ENCODE measurements around the gene GATA2. TPM values are rescaled to one million over a fixed set of nuclear protein-coding genes. Genes with fewer than 3 reads are reported as not detected.

GATA2 gene
- total RNA-seq, 1 donor from 2014 or later, result 11.0 TPM

DNA sequence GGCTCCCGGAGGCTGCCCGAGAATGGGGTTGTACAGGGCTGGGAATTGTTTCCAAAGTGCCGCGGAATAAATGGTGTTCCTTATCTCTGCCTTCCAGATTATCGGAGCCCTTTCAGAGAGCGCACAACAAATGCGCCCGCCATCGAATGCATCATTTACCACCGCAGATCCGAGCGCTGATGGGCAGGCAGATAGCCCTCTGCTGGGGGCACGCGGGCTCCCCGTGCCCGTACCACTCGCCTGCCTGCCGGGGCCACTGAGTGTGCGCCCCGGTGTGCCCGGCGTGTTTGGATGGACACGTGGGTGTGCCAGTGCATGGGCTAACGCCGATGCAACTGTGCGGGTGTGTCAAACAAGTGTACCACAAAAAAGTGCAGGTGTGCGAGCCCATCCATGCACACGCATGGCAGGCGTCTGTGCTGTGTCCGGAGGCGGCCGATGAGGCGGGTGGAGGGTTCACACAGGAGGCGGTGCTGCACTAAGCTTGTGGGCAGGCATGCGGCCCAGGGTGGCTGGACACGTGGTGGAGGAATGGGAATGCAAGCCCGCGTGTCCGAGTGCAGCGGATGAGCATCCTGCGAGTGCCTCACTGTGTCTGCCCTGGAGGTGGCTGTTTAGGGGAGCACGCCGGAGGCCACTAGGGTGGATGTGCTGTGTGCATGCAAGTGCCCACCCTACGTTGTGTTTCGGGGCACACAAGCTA, 3.8 kb upstream of the GATA2 start:
- no peak for DNase-seq
- intact Hi-C loops (cut with micrococcal nuclease), result loop anchor here (5.0 to 10.0 kb wide), 2 partner anchors 69 to 322 kb away; no protein-coding TSS in a partner anchor
- H3K36me3 ChIP-seq, result no peaks in the 10 kb centered on the region
- no peak for TF ChIP-seq CTCF (IDR thresholded peaks at IDR 0.05; ENCODE audit: borderline replicate concordance)
- no peaks in the 10 kb centered on the region for H3K9me3 ChIP-seq (replicated peaks)
- H3K27me3 ChIP-seq (ENCODE audit: low read depth), result peaks cover 98% of the 10 kb centered on the region
- no peak overlapping the region for H3K27ac ChIP-seq (replicated peaks)
- peak overlapping the region; percentile 70 for H3K4me3 ChIP-seq
- H3K4me1 ChIP-seq, result peaks cover 37% of the 10 kb centered on the region

DNA sequence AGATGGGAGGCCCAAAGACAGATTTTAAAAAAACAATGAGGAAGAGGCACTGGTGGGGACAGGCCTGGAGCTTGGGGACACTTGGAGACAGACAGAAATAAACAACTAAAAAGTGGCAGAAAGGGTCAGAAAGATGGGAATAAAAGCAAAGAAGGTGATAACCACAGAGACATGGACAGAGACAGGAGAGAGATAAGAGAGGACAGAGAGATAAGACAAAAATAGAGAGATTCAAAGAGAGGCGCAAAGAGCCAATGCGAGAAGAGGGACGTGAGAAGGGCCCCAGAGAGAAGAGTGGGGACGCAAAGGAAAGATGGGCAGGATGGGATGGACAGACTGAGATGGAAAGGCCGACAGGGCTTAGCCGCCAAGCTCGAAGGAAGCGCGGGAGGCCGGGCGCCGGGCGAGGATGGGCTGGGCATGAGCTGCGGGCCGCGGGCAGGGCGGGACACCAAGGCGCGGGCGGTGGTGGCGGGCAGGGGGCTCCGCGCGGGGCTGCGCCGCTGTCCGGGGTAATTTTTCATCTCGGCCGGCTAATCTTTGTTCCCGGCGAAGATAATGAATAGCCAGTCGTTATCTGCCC, 3.1 kb upstream of the GATA2 start:
- no peaks in the 10 kb centered on the region for H3K36me3 ChIP-seq
- no peaks in the 10 kb centered on the region for H3K9me3 ChIP-seq (replicated peaks)
- peaks cover 44% of the 10 kb centered on the region for H3K4me1 ChIP-seq
- H3K27ac ChIP-seq (replicated peaks), result no peak overlapping the region
- intact Hi-C loops (cut with micrococcal nuclease), result loop anchor here (5.0 to 10.0 kb wide), 2 partner anchors 69 to 321 kb away; no protein-coding TSS in a partner anchor
- DNase-seq, result no peak
- no peak overlapping the region for H3K4me3 ChIP-seq
- no peak for TF ChIP-seq CTCF (IDR thresholded peaks at IDR 0.05; ENCODE audit: borderline replicate concordance)
- H3K27me3 ChIP-seq (ENCODE audit: low read depth), result peaks cover 98% of the 10 kb centered on the region

DNA sequence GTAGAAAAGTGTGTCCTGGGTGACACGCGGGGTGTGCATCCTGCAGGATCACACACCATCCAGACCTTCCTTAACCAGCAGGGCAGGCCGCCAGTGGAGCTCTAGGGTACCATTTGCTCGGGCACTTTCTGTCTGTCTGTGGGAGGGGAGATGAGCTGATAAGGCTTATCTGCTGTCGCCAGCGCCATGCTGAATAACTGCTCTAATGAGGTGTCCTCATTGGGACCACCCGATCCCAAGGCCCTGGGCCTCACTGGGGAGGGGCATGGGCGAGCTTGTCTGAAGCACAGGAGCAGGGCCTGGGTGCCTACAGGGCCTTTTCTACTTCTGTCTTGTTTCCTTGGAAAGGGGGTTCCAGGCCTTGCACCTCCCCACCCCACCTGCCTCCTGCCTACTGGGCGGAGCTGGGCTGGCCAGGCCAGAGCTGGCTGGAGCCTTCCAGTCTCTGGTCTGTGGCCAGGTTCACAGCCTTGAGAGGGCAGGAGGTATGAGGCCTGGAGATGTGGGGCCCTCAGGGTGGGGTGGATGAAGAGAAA, 2.5 kb upstream of the GATA2 start:
- Histone ChIP-seq H3K36me3 (no peaks in the 10 kb centered on the region), H3K4me3 (no peak overlapping the region), H3K4me1 (peaks cover 50% of the 10 kb centered on the region), H3K27me3 (ENCODE audit: low read depth) (peaks cover 98% of the 10 kb centered on the region), H3K27ac (replicated peaks) (no peak overlapping the region), H3K9me3 (replicated peaks) (no peaks in the 10 kb centered on the region)
- no peak for TF ChIP-seq CTCF (IDR thresholded peaks at IDR 0.05; ENCODE audit: borderline replicate concordance)
- no peak for DNase-seq
- intact Hi-C loops (cut with micrococcal nuclease), result loop anchor here (5.0 to 10.0 kb wide), 2 partner anchors 68 to 321 kb away; no protein-coding TSS in a partner anchor

DNA sequence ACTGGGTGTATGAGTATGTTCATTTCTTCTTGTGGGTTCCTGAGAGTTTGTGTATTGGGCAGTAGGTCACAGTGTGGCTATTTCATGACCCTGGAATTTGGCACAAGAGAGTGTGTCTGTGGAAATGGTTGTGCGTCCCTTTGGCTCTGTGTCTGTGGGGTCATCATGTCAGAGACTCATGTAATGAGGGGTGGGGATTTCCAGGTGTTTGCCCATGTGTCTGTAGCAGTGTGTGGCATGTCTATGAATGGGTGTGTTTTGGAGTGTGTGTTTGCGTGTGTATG, 1.3 kb upstream of the GATA2 start:
- Histone ChIP-seq H3K36me3 (no peaks in the 10 kb centered on the region), H3K4me1 (peaks cover 62% of the 10 kb centered on the region), H3K9me3 (replicated peaks) (no peaks in the 10 kb centered on the region), H3K4me3 (no peak overlapping the region), H3K27ac (replicated peaks) (no peak overlapping the region), H3K27me3 (ENCODE audit: low read depth) (peaks cover 98% of the 10 kb centered on the region)
- intact Hi-C loops (cut with micrococcal nuclease), result loop anchor here (10.0 kb wide), 1 partner anchor 320 kb away; no protein-coding TSS in a partner anchor
- TF ChIP-seq CTCF (IDR thresholded peaks at IDR 0.05; ENCODE audit: borderline replicate concordance), result no peak
- no peak for DNase-seq

GRCh38 chr3:128493570-128494366, 767 bp upstream of the GATA2 start:
- no peak for TF ChIP-seq CTCF (IDR thresholded peaks at IDR 0.05; ENCODE audit: borderline replicate concordance)
- H3K36me3 ChIP-seq, result no peaks in the 10 kb centered on the region
- no peak for DNase-seq
- intact Hi-C loops (cut with micrococcal nuclease), result loop anchor here (10.0 kb wide), 1 partner anchor 319 kb away; no protein-coding TSS in a partner anchor
- H3K4me1 ChIP-seq, result peaks cover 67% of the 10 kb centered on the region
- H3K9me3 ChIP-seq (replicated peaks), result no peaks in the 10 kb centered on the region
- H3K27ac ChIP-seq (replicated peaks), result no peak overlapping the region
- H3K27me3 ChIP-seq (ENCODE audit: low read depth), result peaks cover 98% of the 10 kb centered on the region
- H3K4me3 ChIP-seq, result no peak overlapping the region
